HCT116 (cell line): ENCODE data around the gene MRPS5. TPM values are rescaled to one million over a fixed set of nuclear protein-coding genes. Genes with fewer than 3 reads are reported as not detected.

Experiments
- ATAC-seq: fragments of 200-7000 bp; cut with Tn5 transposase; 2 replicates; pipeline ENCODE4 v1.9.1; 2020; ENCODE audit warnings: mild to moderate bottlenecking, moderate library complexity
- BruUV-seq: library from RNA; stranded (reverse); fragments of 400-500 nt; replicated peaks from 2 replicates; lab custom pipeline; 2021; lab: Mats Ljungman, UMichigan
- CTCF ChIA-PET: fragments of 300-600 bp; sonication (Branson Sonifier 250); formaldehyde crosslinking; loops from one replicate; lab custom pipeline; 2021; ENCODE audit warnings: antibody characterized with exemption; lab: Charles Lee
- POLR2A ChIA-PET: fragments of 300-600, 350-600 bp; sonication (Branson Sonifier 250); formaldehyde crosslinking; loops from one replicate; lab custom pipeline; 2021; ENCODE audit warnings: antibody characterized with exemption; lab: Charles Lee
- RAD21 ChIA-PET, 2 experiments: fragments of 300-600 bp; sonication (Branson Sonifier 250); formaldehyde crosslinking; loops; one replicate each; lab custom pipeline; 2023; ENCODE audit warnings: low total read pairs in 2 of 2; ENCODE audit not compliant: uncharacterized antibody in 2 of 2, unreplicated experiment in 2 of 2, low non-redundant PET in 1 of 2; lab: Charles Lee
- DNase-seq: peaks from one replicate; pipeline ENCODE4 v3.0.0-alpha.2; 2010; ENCODE audit warnings: low read depth, low spot score
- H2AFZ ChIP-seq: fragments of 200-600 bp; shearing (Covaris generic), sonication (generic); 2 replicates; pipeline ENCODE4 v1.6.1; 2017; ENCODE audit warnings: low read depth, mixed run types, mixed read lengths, antibody characterized with exemption, low read length; ENCODE audit not compliant: poor library complexity, severe bottlenecking
- H3K27ac ChIP-seq: 2 replicates; pipeline ENCODE4 v1.5.1; 2012; ENCODE audit warnings: low read depth, low read length
- H3K27me3 ChIP-seq: fragments of 200-600 bp; sonication (generic); 2 replicates; pipeline ENCODE4 v1.6.1; 2016; ENCODE audit warnings: mixed run types, low read length, mixed read lengths; ENCODE audit not compliant: insufficient read depth
- H3K36me3 ChIP-seq, 2 experiments: fragments of 200-500 bp in 1 of 2; fragments of 200-600 bp in 1 of 2; sonication (Bioruptor generic) in 1 of 2; sonication (generic) in 1 of 2; 2 replicates each; pipeline versions ENCODE4 v1.5.1 to v1.6.1; 2014 to 2016; ENCODE audit warnings: low read length in 2 of 2, inconsistent platforms in 1 of 2, mixed read lengths in 1 of 2, mixed run types in 1 of 2; ENCODE audit not compliant: insufficient read depth in 2 of 2, control insufficient read depth in 1 of 2
- H3K4me1 ChIP-seq, 2 experiments: fragments of 200-600 bp in 1 of 2; sonication (generic) in 1 of 2; 2 replicates each; pipeline versions ENCODE4 v1.5.1 to v1.6.1; 2012 to 2017; ENCODE audit warnings: low read length in 2 of 2, inconsistent platforms in 1 of 2, mild to moderate bottlenecking in 1 of 2, mixed read lengths in 1 of 2, mixed run types in 1 of 2, moderate library complexity in 1 of 2; ENCODE audit not compliant: insufficient read depth in 2 of 2, control insufficient read depth in 1 of 2
- H3K4me2 ChIP-seq: fragments of 200-600 bp; sonication (generic); 2 replicates; pipeline ENCODE4 v1.6.1; 2017; ENCODE audit warnings: mixed run types, low read length, mixed read lengths
- H3K4me3 ChIP-seq, 2 experiments: fragments of 200-600 bp in 1 of 2; sonication (generic) in 1 of 2; replicated peaks in 1 of 2; 2 replicates each; pipeline ENCODE4 v1.5.1; 2011 to 2016; ENCODE audit warnings: low read length in 2 of 2, control low read depth in 1 of 2, low read depth in 1 of 2, mild to moderate bottlenecking in 1 of 2, mixed read lengths in 1 of 2, mixed run types in 1 of 2
- H3K79me2 ChIP-seq: fragments of 200-600 bp; sonication (generic); 2 replicates; pipeline ENCODE4 v1.6.1; 2017; ENCODE audit warnings: mild to moderate bottlenecking, mixed run types, low read length, moderate library complexity, mixed read lengths; ENCODE audit not compliant: insufficient read depth
- H3K9ac ChIP-seq: fragments of 200-600 bp; sonication (generic); 2 replicates; pipeline ENCODE4 v1.6.1; 2016; ENCODE audit warnings: low read length, mixed read lengths
- H3K9me2 ChIP-seq: fragments of 200-600 bp; sonication (generic), shearing (Covaris generic); 2 replicates; pipeline ENCODE4 v1.6.1; 2017; ENCODE audit warnings: mixed run types, mild to moderate bottlenecking, moderate library complexity; ENCODE audit not compliant: insufficient read depth
- H3K9me3 ChIP-seq, 2 experiments: fragments of 200-500 bp in 1 of 2; fragments of 200-600 bp in 1 of 2; sonication (Bioruptor generic) in 1 of 2; sonication (generic) in 1 of 2; 2 replicates each; pipeline ENCODE4 v1.6.1; 2014 to 2017; ENCODE audit warnings: low read length in 2 of 2, mixed read lengths in 2 of 2, inconsistent platforms in 1 of 2, low read depth in 1 of 2, mild to moderate bottlenecking in 1 of 2, mixed run types in 1 of 2, moderate library complexity in 1 of 2; ENCODE audit not compliant: control insufficient read depth in 1 of 2, insufficient read depth in 1 of 2
- H4K20me1 ChIP-seq: fragments of 200-600 bp; sonication (generic), shearing (Covaris generic); 2 replicates; pipeline ENCODE4 v1.6.1; 2017; ENCODE audit warnings: mixed run types, mild to moderate bottlenecking, moderate library complexity; ENCODE audit not compliant: insufficient read depth
- ATF3 ChIP-seq: IDR thresholded peaks from 2 replicates; pipeline ENCODE4 v1.6.1; 2012
- CEBPB ChIP-seq: IDR thresholded peaks from 2 replicates; pipeline ENCODE4 v1.6.1; 2012; ENCODE audit warnings: low read depth
- EGR1 ChIP-seq: IDR thresholded peaks from 2 replicates; pipeline ENCODE4 v1.6.1; 2012; ENCODE audit warnings: low read depth
- ELF1 ChIP-seq: IDR thresholded peaks from 2 replicates; pipeline ENCODE4 v1.6.1; 2012; ENCODE audit warnings: low read depth, borderline replicate concordance
- EZH2 ChIP-seq: fragments of 200-600 bp; sonication (generic); IDR thresholded peaks from 2 replicates; pipeline ENCODE4 v1.6.1; 2017; ENCODE audit warnings: antibody characterized with exemption, mixed run types
- EZH2phosphoT487 ChIP-seq: fragments of 200-600 bp; IDR thresholded peaks from 2 replicates; pipeline ENCODE4 v1.6.1; 2018; ENCODE audit warnings: antibody characterized with exemption, borderline replicate concordance
- FOSL1 ChIP-seq: IDR thresholded peaks from 2 replicates; pipeline ENCODE4 v1.6.1; 2012; ENCODE audit warnings: low read depth
- JUND ChIP-seq: IDR thresholded peaks from 2 replicates; pipeline ENCODE4 v1.6.1; 2012
- MAX ChIP-seq: IDR thresholded peaks from 2 replicates; pipeline ENCODE4 v1.6.1; 2012
- POLR2A ChIP-seq: IDR thresholded peaks from 2 replicates; pipeline ENCODE4 v1.7.0; 2011; ENCODE audit warnings: borderline replicate concordance; ENCODE audit not compliant: insufficient read depth, insufficient read length; ENCODE audit errors: extremely low read depth
- RAD21 ChIP-seq: IDR thresholded peaks from 2 replicates; pipeline ENCODE4 v1.6.1; 2012; ENCODE audit warnings: low read depth, mild to moderate bottlenecking
- REST ChIP-seq: IDR thresholded peaks from 2 replicates; pipeline ENCODE4 v1.6.1; 2012; ENCODE audit warnings: low read depth
- SP1 ChIP-seq: IDR thresholded peaks from 2 replicates; pipeline ENCODE4 v1.6.1; 2012; ENCODE audit warnings: low read depth
- ZFX ChIP-seq: fragments of 450-650 bp; IDR thresholded peaks from 2 replicates; pipeline ENCODE4 v1.6.1; 2017
- ZNF274 ChIP-seq: fragments of 200-500 bp; sonication (Bioruptor generic); IDR thresholded peaks from 2 replicates; pipeline ENCODE4 v1.6.1; 2014; ENCODE audit warnings: mild to moderate bottlenecking, low read depth, low read length, inconsistent platforms
- intact Hi-C: fragments of 100-400 bp; cut with micrococcal nuclease; formaldehyde crosslinking; loops from 2 replicates; pipeline ENCODE4 v1.10.0; 2022
- total RNA-seq: library from RNA; stranded (reverse); gene quantifications from one replicate; pipeline ENCODE4 v1.2.1, GENCODE V29; 2021; ENCODE audit not compliant: unreplicated experiment

The MRPS5 gene
- total RNA-seq, 1 experiment from 2014 or later = 70.6 TPM

- Histone ChIP-seq H3K4me2 (no peak overlapping the region), H4K20me1 (no peaks in the 10 kb centered on the region), H3K9me2 (no peaks in the 10 kb centered on the region), H3K9me3 (peaks cover 10 to 11% of the 10 kb centered on the region in 2 experiments; a peak in 2 of 4 replicates), H3K4me3 (no peak overlapping the region), H3K27ac (no peak overlapping the region), H3K27me3 (no peaks in the 10 kb centered on the region), H2AFZ (no peak overlapping the region), H3K36me3 (no peaks in the 10 kb centered on the region), H3K9ac (no peak overlapping the region), H3K79me2 (no peaks in the 10 kb centered on the region), H3K4me1 (no peaks in the 10 kb centered on the region)
- DNase-seq = no peak
- RAD21 ChIA-PET = no interaction called here
- CTCF ChIA-PET = no interaction called here
- POLR2A ChIA-PET = no interaction called here
- BruUV-seq = no TSS peak
- TF ChIP-seq EGR1 (no peak), ZFX (no peak), ZNF274 (no peak), SP1 (no peak), POLR2A (no peak), ELF1 (no peak), RAD21 (no peak), MAX (no peak), JUND (no peak)
- intact Hi-C loops = no loop called here
- ATAC-seq = no peak
Measured at GRCh38 chr2:95138702-95139101, 17.1 kb upstream of the MRPS5 start.

- peaks cover 4 to 6% of the 10 kb centered on the region in 2 experiments; a peak in 2 of 4 replicates for H3K36me3 ChIP-seq
- no peaks in the 10 kb centered on the region for H4K20me1 ChIP-seq
- H3K27ac ChIP-seq = no peak overlapping the region; the same call in 1 of the 2 replicates
- peak overlapping the region; percentile 98 to 100 for H3K4me3 ChIP-seq
- peak overlapping the region; percentile 58 for H2AFZ ChIP-seq
- peaks cover 46% of the 10 kb centered on the region for H3K79me2 ChIP-seq
- BruUV-seq = no TSS peak
- CTCF ChIA-PET = interaction anchor here (0.6 to 1.5 kb wide), 6 partner anchors 28 to 223 kb away, joined by 3 to 4 read pairs (median 3); no protein-coding TSS in a partner anchor
- peak overlapping the region; percentile 97 for H3K4me2 ChIP-seq
- H3K4me1 ChIP-seq = peaks cover 0 to 25% of the 10 kb centered on the region in 2 experiments; a peak in 3 of 4 replicates
- no peaks in the 10 kb centered on the region for H3K27me3 ChIP-seq
- POLR2A ChIA-PET = interaction anchor here (1.2 kb wide), 1 partner anchor 17 kb away, joined by 3 read pairs; no protein-coding TSS in a partner anchor
- DNase-seq = no peak
- no peak; the same call in 1 of the 2 replicates for ATAC-seq
- intact Hi-C loops = no loop called here
- H3K9me3 ChIP-seq = no peaks in the 10 kb centered on the region
- H3K9ac ChIP-seq = peak overlapping the region; percentile 91
- RAD21 ChIA-PET = interaction anchor here in 1 of 2 experiments (1.0 kb wide), 1 partner anchor 43 kb away, joined by 4 read pairs; no protein-coding TSS in a partner anchor
- no peaks in the 10 kb centered on the region for H3K9me2 ChIP-seq
- TF ChIP-seq EZH2 (no peak), CEBPB (no peak), EGR1 (no peak), ATF3 (no peak), MAX (no peak), RAD21 (no peak), EZH2phosphoT487 (no peak), REST (no peak), ZNF274 (no peak), POLR2A (no peak), FOSL1 (no peak)
Measured at GRCh38 chr2:95122197-95122551, 566 bp upstream of the MRPS5 start.
